Measurements from ENCODE around the gene RASAL1.

RASAL1 gene

GRCh38 chr12:113162102-113163029, 26.8 kb upstream of the RASAL1 start:
- DNase-seq = peak in 4 of 51 donors; percentile 7 to 43 (median 16)

GRCh38 chr12:113161415-113162016, 26.0 kb upstream of the RASAL1 start:
- DNase-seq = peak in 33 of 51 donors; percentile 8 to 83 (median 49)

GRCh38 chr12:113159937-113160336, 24.4 kb upstream of the RASAL1 start:
- DNase-seq = peak in 6 of 51 donors; percentile 6 to 56 (median 20)

GRCh38 chr12:113158439-113159203, 23.1 kb upstream of the RASAL1 start:
- no peak for DNase-seq

- no peak for DNase-seq
These were observed 21.8 kb upstream of the RASAL1 start for GRCh38 chr12:113157218-113157859.

- DNase-seq = no peak
These were observed 20.1 kb upstream of the RASAL1 start for GRCh38 chr12:113155646-113156045.

GRCh38 chr12:113155060-113155459, 19.5 kb upstream of the RASAL1 start:
- DNase-seq = no peak

GRCh38 chr12:113154351-113154973, 18.9 kb upstream of the RASAL1 start:
- peak in 3 of 51 donors; percentile 14 to 42 (median 22) for DNase-seq

GRCh38 chr12:113152835-113153814, 17.6 kb upstream of the RASAL1 start:
- DNase-seq = peak in 49 of 51 donors; percentile 8 to 83 (median 53)

GRCh38 chr12:113152196-113152834, 16.8 kb upstream of the RASAL1 start:
- DNase-seq = no peak

GRCh38 chr12:113151655-113152054, 16.1 kb upstream of the RASAL1 start:
- DNase-seq = no peak

GRCh38 chr12:113149361-113150150, 14.0 kb upstream of the RASAL1 start, which contains the start of gene CFAP73:
CFAP73 (plus strand) TSS chr12:113149724; CDS start chr12:113149858, 134 bp downstream.
- peak in 37 of 51 donors; percentile 11 to 76 (median 47) for DNase-seq

- no peak for DNase-seq
These were observed 11.4 kb upstream of the RASAL1 start for GRCh38 chr12:113146999-113147398.

GRCh38 chr12:113145720-113146551, 10.4 kb upstream of the RASAL1 start:
- no peak for DNase-seq

- DNase-seq = no peak
These were observed 9.2 kb upstream of the RASAL1 start for GRCh38 chr12:113144806-113145205.

GRCh38 chr12:113143959-113144358, 8.4 kb upstream of the RASAL1 start:
- no peak for DNase-seq

GRCh38 chr12:113142886-113143332, 7.3 kb upstream of the RASAL1 start:
- peak in 1 of 51 donors; percentile 59 for DNase-seq
